SK-N-SH (cell line): Measurements from ENCODE around the gene CMC1. TPM values are rescaled to one million over a fixed set of nuclear protein-coding genes. Genes with fewer than 3 reads are reported as not detected.

ENCODE experiments used
- CTCF ChIA-PET: fragments of 300-600, 350-600 bp; formaldehyde crosslinking; extraction: SDS; loops from one replicate; lab custom pipeline; 2021; lab: Yijun Ruan, JAX
- POLR2A ChIA-PET: fragments of 350-600 bp; sonication (Branson Sonifier 250); formaldehyde crosslinking; extraction: SDS; loops from one replicate; lab custom pipeline; 2020; ENCODE audit warnings: antibody characterized with exemption, inconsistent platforms; lab: Yijun Ruan, JAX
- DNase-seq: peaks from one replicate; pipeline ENCODE4 v3.0.0; 2012
- H2AFZ ChIP-seq: fragments of 200-600 bp; sonication (generic); 2 replicates; pipeline ENCODE4 v1.8.1; 2016; ENCODE audit warnings: antibody characterized with exemption, mild to moderate bottlenecking, low read depth
- H3F3A ChIP-seq: fragments of 200-600 bp; sonication (generic); replicated peaks from 2 replicates; pipeline ENCODE3; 2016; ENCODE audit warnings: antibody characterized with exemption, mild to moderate bottlenecking; ENCODE audit not compliant: insufficient read depth
- H3K27ac ChIP-seq, 2 experiments: fragments of 200-500 bp in 1 of 2; fragments of 200-600 bp in 1 of 2; sonication (Bioruptor generic) in 1 of 2; sonication (generic), shearing (Covaris generic) in 1 of 2; 2 replicates each; pipeline versions ENCODE4 v1.5.1 to v1.6.1; 2014 to 2016; ENCODE audit warnings: low read depth in 2 of 2, inconsistent platforms in 1 of 2, low read length in 1 of 2, mild to moderate bottlenecking in 1 of 2, mixed read lengths in 1 of 2
- H3K27me3 ChIP-seq: fragments of 200-600 bp; sonication (generic), shearing (Covaris generic); 2 replicates; pipeline ENCODE4 v1.6.1; 2016; ENCODE audit warnings: mixed run types; ENCODE audit not compliant: insufficient read depth
- H3K36me3 ChIP-seq, 2 experiments: fragments of 200-500 bp in 1 of 2; fragments of 200-600 bp in 1 of 2; sonication (Bioruptor generic) in 1 of 2; sonication (generic) in 1 of 2; replicated peaks in 1 of 2; 2 replicates each; pipeline versions ENCODE3 to v1.5.1; 2014 to 2016; ENCODE audit warnings: low read length in 1 of 2, mild to moderate bottlenecking in 1 of 2; ENCODE audit not compliant: insufficient read depth in 2 of 2, control insufficient read depth in 1 of 2
- H3K4me1 ChIP-seq, 2 experiments: fragments of 200-500 bp in 1 of 2; fragments of 200-600 bp in 1 of 2; sonication (Bioruptor generic) in 1 of 2; sonication (generic), shearing (Covaris generic) in 1 of 2; 2 replicates each; pipeline versions ENCODE4 v1.5.1 to v1.6.1; 2014 to 2016; ENCODE audit warnings: low read depth in 1 of 2, low read length in 1 of 2, mixed run types in 1 of 2; ENCODE audit not compliant: insufficient read depth in 2 of 2, control insufficient read depth in 1 of 2
- H3K4me2 ChIP-seq: fragments of 200-600 bp; sonication (generic), shearing (Covaris generic); 2 replicates; pipeline ENCODE4 v1.6.1; 2017; ENCODE audit warnings: mixed run types
- H3K4me3 ChIP-seq, 2 experiments: fragments of 200-500 bp in 1 of 2; fragments of 200-600 bp in 1 of 2; sonication (Bioruptor generic) in 1 of 2; sonication (generic), shearing (Covaris generic) in 1 of 2; 2 replicates each; pipeline versions ENCODE4 v1.5.1 to v1.8.1; 2014 to 2016; ENCODE audit warnings: low read depth in 2 of 2, inconsistent platforms in 1 of 2, low read length in 1 of 2, mild to moderate bottlenecking in 1 of 2, mixed read lengths in 1 of 2, moderate library complexity in 1 of 2
- H3K79me2 ChIP-seq: fragments of 200-600 bp; sonication (generic); 2 replicates; pipeline ENCODE4 v1.8.1; 2017; ENCODE audit warnings: mild to moderate bottlenecking; ENCODE audit not compliant: insufficient read depth
- H3K9ac ChIP-seq: fragments of 200-600 bp; sonication (generic); 2 replicates; pipeline ENCODE4 v1.6.1; 2017; ENCODE audit warnings: mixed run types
- H3K9me2 ChIP-seq: fragments of 200-600 bp; sonication (generic); 2 replicates; pipeline ENCODE4 v1.6.1; 2017; ENCODE audit warnings: mixed run types
- H3K9me3 ChIP-seq: fragments of 200-600 bp; sonication (generic); 2 replicates; pipeline ENCODE4 v1.6.1; 2017; ENCODE audit warnings: mixed run types, mild to moderate bottlenecking, moderate library complexity
- H4K20me1 ChIP-seq: fragments of 200-600 bp; sonication (generic); 2 replicates; pipeline ENCODE4 v1.6.1; 2017; ENCODE audit warnings: mild to moderate bottlenecking, mixed run types; ENCODE audit not compliant: insufficient read depth
- GATA2 ChIP-seq: sonication (generic); formaldehyde crosslinking; IDR thresholded peaks from 2 replicates; pipeline ENCODE4 v1.5.0; 2020; ENCODE audit warnings: mild to moderate bottlenecking, missing genetic modification reagents
- IRF3 ChIP-seq: fragments of 150-350 bp; IDR thresholded peaks from 2 replicates; pipeline ENCODE4 v1.6.1; 2016; ENCODE audit warnings: mild to moderate bottlenecking, low read depth, low read length
- JUND ChIP-seq: IDR thresholded peaks from 2 replicates; pipeline ENCODE4 v1.4.0; 2012
- NFIC ChIP-seq: IDR thresholded peaks from 2 replicates; pipeline ENCODE4 v1.4.0; 2012; ENCODE audit warnings: borderline replicate concordance
- NRF1 ChIP-seq: IDR thresholded peaks from 2 replicates; pipeline ENCODE4 v1.6.1; 2012; ENCODE audit warnings: low read depth, mild to moderate bottlenecking, low read length
- POLR2AphosphoS5 ChIP-seq: IDR thresholded peaks from 2 replicates; pipeline ENCODE4 v1.6.1; 2012; ENCODE audit warnings: low read depth, low read length
- RCOR1 ChIP-seq: fragments of 150-350 bp; IDR thresholded peaks from 2 replicates; pipeline ENCODE4 v1.6.1; 2017; ENCODE audit warnings: antibody characterized with exemption, low read length
- RXRA ChIP-seq: IDR thresholded peaks from 2 replicates; pipeline ENCODE4 v1.4.0; 2012; ENCODE audit warnings: low read depth, mild to moderate bottlenecking, borderline replicate concordance
- SIN3A ChIP-seq: IDR thresholded peaks from 2 replicates; pipeline ENCODE4 v1.6.1; 2012; ENCODE audit warnings: low read depth, mild to moderate bottlenecking, low read length, moderate library complexity, borderline replicate concordance
- SMC3 ChIP-seq: IDR thresholded peaks from 2 replicates; pipeline ENCODE4 v1.6.1; 2012; ENCODE audit warnings: low read depth, low read length, improper control_type of control experiment
- TAF1 ChIP-seq: IDR thresholded peaks from 2 replicates; pipeline ENCODE4 v1.6.1; 2012; ENCODE audit warnings: low read depth, mild to moderate bottlenecking, low read length, moderate library complexity, borderline replicate concordance
- TEAD4 ChIP-seq: IDR thresholded peaks from 2 replicates; pipeline ENCODE4 v1.4.0; 2012; ENCODE audit warnings: mild to moderate bottlenecking, borderline replicate concordance; ENCODE audit not compliant: insufficient read depth
- YY1 ChIP-seq: IDR thresholded peaks from 2 replicates; pipeline ENCODE4 v1.4.0; 2012; ENCODE audit warnings: low read depth, mild to moderate bottlenecking
- polyA plus RNA-seq, 3 experiments: library from polyadenylated mRNA; depleted of rRNA; stranded (reverse); fragments of >200 nt; gene quantifications; 2 replicates each; pipeline ENCODE4 v1.2.3, GENCODE V29; 2012
- TF ChIP-seq, protein P1 (sequence below): fragments of 200-600 bp; sonication (generic); IDR thresholded peaks from 2 replicates; pipeline ENCODE4 v1.6.1; 2017; ENCODE audit warnings: antibody characterized with exemption, mild to moderate bottlenecking, moderate library complexity
- TF ChIP-seq, protein P2 (sequence below): IDR thresholded peaks from 2 replicates; pipeline ENCODE4 v1.4.0; 2012; ENCODE audit warnings: low read depth, borderline replicate concordance
- TF ChIP-seq, protein P3 (sequence below): IDR thresholded peaks from 2 replicates; pipeline ENCODE4 v1.4.0; 2012; ENCODE audit warnings: low read depth, borderline replicate concordance

Gene CMC1
- polyA plus RNA-seq, 1 of the 3 experiments (the other 2 are of a cell fraction) = 24.1 TPM

GRCh38 chr3:28218917-28219198 lies 22.6 kb upstream of the CMC1 start:
- no peaks in the 10 kb centered on the region for H3K4me1 ChIP-seq
- H4K20me1 ChIP-seq = no peaks in the 10 kb centered on the region
- DNase-seq = no peak
- H3K79me2 ChIP-seq = no peaks in the 10 kb centered on the region
- H3K9me3 ChIP-seq = no peaks in the 10 kb centered on the region
- H3K27ac ChIP-seq = no peak overlapping the region
- no peaks in the 10 kb centered on the region for H3F3A ChIP-seq
- no peaks in the 10 kb centered on the region for H3K27me3 ChIP-seq
- H3K4me2 ChIP-seq = no peak overlapping the region
- no peak overlapping the region for H2AFZ ChIP-seq
- no peak overlapping the region for H3K4me3 ChIP-seq
- ChIA-PET CTCF (interaction anchor here (0.9 kb wide), 1 partner anchor 11 kb away, joined by 4 read pairs; no protein-coding TSS in a partner anchor), POLR2A (no interaction called here)
- TF ChIP-seq RXRA (no peak), SMC3 (no peak), TAF1 (no peak), RCOR1 (no peak), TEAD4 (no peak), NFIC (no peak), IRF3 (no peak), JUND (no peak), YY1 (no peak), NRF1 (no peak), SIN3A (no peak), GATA2 (CRISPR knock-in tag) (no peak), POLR2AphosphoS5 (no peak)
- TF ChIP-seq, protein P1, sequence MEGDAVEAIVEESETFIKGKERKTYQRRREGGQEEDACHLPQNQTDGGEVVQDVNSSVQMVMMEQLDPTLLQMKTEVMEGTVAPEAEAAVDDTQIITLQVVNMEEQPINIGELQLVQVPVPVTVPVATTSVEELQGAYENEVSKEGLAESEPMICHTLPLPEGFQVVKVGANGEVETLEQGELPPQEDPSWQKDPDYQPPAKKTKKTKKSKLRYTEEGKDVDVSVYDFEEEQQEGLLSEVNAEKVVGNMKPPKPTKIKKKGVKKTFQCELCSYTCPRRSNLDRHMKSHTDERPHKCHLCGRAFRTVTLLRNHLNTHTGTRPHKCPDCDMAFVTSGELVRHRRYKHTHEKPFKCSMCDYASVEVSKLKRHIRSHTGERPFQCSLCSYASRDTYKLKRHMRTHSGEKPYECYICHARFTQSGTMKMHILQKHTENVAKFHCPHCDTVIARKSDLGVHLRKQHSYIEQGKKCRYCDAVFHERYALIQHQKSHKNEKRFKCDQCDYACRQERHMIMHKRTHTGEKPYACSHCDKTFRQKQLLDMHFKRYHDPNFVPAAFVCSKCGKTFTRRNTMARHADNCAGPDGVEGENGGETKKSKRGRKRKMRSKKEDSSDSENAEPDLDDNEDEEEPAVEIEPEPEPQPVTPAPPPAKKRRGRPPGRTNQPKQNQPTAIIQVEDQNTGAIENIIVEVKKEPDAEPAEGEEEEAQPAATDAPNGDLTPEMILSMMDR = no peak
- TF ChIP-seq, protein P2, sequence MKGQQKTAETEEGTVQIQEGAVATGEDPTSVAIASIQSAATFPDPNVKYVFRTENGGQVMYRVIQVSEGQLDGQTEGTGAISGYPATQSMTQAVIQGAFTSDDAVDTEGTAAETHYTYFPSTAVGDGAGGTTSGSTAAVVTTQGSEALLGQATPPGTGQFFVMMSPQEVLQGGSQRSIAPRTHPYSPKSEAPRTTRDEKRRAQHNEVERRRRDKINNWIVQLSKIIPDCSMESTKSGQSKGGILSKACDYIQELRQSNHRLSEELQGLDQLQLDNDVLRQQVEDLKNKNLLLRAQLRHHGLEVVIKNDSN = no peak
- TF ChIP-seq, protein P3, sequence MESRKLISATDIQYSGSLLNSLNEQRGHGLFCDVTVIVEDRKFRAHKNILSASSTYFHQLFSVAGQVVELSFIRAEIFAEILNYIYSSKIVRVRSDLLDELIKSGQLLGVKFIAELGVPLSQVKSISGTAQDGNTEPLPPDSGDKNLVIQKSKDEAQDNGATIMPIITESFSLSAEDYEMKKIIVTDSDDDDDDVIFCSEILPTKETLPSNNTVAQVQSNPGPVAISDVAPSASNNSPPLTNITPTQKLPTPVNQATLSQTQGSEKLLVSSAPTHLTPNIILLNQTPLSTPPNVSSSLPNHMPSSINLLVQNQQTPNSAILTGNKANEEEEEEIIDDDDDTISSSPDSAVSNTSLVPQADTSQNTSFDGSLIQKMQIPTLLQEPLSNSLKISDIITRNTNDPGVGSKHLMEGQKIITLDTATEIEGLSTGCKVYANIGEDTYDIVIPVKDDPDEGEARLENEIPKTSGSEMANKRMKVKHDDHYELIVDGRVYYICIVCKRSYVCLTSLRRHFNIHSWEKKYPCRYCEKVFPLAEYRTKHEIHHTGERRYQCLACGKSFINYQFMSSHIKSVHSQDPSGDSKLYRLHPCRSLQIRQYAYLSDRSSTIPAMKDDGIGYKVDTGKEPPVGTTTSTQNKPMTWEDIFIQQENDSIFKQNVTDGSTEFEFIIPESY = no peak
- no peaks in the 10 kb centered on the region for H3K36me3 ChIP-seq
- H3K9me2 ChIP-seq = no peaks in the 10 kb centered on the region
- no peak overlapping the region for H3K9ac ChIP-seq
